Stimulated activated CD4-positive, alpha-beta T cell treated with anti-CD3 and anti-CD28 coated beads, Interleukin-15, amount 100 ng/mL, for 24 hours (primary cell): Measurements from ENCODE around the gene ZNF493.

Source experiments
- DNase-seq: peaks from one replicate; pipeline ENCODE4 v3.0.0-alpha.2; 2020

ZNF493 gene

DNA sequence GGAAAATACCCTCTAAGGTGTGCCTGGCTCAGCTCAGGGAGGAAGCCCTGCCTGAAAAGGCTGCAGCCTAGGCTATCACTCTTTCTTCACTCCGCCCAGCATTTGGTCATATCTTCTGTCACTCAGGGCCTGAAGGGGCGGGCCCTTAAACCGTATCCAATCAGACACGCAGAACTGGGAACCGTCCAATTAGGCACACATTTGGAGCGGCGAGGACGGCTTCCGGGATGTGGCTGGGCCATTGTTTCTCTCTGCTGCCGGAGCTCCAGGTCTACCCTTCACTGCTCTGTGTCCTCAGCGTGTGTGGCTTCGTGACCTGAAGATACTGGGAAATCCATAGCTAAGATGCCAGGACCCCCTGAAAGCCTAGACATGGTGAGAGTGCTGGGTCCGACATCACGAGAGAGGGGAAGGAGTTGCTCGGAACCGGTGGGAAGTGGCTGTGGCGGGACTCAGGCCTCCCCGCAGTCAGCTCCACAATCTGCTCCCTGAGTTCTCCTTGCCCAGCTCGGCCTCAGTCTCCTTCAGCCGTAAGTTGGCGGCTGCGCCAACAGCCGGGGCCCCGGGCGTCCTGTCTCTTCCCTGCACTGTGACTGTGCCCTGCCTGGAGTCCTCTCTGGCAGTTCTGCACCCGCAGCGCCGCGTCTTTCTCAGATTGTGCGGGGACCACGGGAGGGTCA, at the start of gene ZNF493:
TSS of gene ZNF493 (plus strand) at position 241 of the 680 bp plus-strand sequence. CDS start at position 346, 105 bp downstream.
- peak; percentile 93 for DNase-seq

DNA sequence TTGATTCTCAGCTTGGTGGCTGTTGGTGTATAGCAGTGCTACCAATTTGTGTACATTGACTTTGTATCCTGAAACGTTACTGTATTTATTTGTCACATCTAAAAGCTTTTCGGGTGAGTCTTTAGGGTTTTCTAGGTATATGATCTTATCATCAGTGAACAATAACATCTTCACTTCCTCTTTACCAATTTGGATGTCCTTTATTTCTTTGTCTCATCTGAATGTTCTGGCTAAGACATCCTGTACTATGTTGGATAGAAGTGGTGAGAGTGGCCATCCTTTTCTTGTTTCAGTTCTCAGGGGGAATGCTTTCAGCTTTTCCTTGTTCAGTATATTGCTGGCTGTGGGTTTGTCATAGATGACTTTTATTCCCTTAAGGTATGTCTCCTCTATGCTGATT, 44.1 kb upstream of the ZNF493 start:
- no peak for DNase-seq

DNA sequence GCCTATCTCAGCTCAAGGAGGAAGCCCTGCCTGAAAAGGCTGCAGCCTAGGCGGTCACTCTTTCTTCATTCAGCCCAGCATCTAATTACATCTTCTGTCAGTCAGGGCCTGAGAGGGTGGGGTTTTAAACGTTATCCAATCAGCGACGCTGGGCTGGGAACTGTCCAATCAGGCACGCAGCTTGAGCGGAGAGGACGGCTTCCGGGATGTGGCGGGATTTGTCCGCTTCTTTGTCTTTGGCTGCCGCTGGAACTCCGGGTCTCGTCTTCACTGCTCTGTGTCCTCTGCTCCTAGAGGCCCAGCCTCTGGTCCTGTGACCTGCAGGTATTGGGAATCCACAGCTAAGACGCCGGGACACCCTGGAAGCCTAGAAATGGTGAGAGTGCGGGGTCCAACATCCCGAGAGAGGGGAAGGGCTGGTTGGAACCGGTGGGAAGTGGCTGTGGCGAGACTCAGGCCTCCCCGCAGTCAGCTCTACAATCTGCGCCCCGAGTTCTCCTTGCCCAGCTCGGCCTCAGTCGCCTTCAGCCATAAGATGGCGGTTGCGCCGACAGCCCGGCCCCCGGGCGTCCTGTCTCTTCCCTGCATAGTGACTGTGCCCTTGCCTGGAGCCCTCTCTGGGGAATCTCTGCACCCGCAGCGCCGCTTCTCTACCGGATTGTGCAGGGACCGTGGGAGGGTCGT, 38.0 kb upstream of the ZNF493 start, which contains the start of gene ZNF738:
TSS of gene ZNF738 (plus strand) at position 233 of the 684 bp plus-strand sequence. CDS start at position 374, 141 bp downstream.
- DNase-seq, result peak; percentile 90

DNA sequence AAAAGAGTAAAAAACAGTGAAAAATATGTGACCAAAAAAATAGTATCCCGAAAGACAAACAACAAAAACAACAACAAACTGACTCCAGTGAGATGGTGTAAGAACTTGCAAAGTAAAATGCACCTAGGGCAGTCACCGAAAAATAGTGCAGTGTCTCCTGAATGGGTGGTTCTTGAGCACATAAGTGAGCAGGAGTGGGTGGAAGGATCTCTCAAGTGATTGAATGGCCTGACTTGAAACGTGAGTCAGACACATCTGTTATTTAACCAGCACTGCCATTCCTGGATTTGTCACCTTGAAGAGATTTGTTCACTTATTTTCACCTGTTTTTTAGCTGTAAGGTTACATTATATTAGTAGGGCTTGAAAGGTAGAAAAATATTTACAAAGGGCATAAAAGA, 34.6 kb upstream of the ZNF493 start:
- no peak for DNase-seq

DNA sequence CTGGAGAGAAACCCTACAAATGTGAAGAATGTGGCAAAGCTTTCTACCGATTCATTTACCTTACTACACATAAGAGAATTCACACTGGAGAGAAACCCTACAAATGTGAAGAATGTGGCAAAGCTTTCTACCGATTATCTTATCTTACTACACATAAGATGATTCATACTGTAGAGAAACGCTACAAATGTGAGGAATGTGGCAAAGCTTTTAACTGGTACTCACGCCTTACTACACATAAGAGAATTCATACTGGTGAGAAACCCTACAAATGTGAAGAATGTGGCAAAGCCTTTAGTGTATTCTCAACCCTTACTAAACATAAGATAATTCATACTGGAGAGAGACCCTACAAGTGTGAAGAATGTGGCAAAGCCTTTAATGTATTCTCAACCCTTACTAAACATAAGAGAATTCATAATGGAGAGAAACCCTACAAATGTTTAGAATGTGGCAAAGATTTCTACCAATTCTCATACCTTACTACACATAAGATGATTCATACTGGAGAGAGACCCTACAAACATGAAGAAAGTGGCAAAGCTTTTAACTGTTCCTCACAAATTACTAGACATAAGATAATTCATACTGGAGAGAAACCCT, 12.9 kb upstream of the ZNF493 start:
- DNase-seq, result no peak

DNA sequence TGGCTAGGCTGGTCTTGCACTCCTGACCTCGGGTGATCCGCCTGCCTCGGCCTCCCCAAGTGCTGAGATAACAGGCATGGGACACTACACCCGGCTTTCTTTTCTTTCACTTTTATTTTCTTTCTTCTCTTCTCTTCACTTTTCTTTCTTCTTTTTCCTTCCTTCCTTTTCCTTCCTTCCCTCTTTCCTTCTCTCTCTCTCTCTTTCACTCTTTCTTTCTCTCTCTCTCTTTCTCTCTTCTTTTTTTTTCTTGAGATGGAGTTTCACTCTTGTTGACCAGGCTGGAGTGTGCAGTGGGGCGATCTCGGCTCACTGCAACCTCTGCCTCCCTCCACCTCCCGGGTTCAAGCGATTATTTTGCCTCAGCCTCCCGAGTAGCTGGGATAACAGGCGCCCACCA, 812 bp upstream of the ZNF493 start:
- no peak for DNase-seq

DNA sequence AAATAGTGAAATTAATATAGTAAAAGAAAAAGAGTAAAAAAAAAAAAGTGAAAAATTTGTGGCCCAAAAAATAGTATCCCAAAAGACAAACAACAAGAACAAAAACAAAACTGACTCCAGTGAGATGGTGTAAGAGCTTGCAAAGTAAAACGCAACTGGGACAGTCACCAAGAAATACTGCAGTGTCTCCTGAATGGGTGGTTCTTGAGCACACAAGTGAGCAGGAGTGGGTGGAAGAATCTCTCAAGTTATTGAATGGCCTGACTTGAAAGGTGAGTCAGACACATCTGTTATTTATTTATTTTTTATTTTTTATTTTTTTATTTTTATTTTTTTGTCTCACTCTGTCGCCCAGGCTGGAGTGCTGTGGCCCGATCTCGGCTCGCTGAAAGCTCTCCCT, 1.9 kb downstream of the ZNF493 start:
- DNase-seq, result no peak

DNA sequence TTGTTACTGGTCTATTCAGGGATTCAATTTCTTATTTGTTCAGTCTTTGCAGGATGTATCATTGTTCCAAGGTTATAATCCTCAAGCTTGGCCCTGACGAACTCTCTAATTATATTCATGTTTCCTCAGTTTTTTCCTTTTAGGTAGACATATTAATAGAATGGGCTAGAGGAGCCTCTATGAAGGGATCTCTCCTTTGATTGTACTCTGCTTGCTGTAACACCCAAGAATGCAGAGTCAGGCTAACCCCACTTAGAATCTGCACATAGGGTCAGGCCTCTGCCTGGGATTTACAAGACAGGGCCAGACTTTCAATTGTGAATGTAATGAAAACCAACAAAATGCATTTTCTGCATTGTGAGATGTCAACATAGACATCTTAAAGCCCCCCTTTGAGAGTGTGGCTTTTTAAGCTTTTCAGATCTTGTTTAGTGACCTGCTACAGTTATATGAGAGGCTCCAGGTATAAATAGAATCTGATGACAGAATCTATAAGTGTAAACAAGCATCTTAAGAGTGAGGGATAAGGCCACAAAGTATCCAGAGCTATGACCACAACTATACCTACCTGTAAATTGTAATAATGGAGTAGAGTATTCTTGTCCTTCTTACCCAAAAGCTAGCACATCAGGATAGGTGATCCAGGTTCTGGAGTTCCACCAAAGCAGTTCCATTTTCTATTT, 5.5 kb downstream of the ZNF493 start:
- DNase-seq, result no peak

DNA sequence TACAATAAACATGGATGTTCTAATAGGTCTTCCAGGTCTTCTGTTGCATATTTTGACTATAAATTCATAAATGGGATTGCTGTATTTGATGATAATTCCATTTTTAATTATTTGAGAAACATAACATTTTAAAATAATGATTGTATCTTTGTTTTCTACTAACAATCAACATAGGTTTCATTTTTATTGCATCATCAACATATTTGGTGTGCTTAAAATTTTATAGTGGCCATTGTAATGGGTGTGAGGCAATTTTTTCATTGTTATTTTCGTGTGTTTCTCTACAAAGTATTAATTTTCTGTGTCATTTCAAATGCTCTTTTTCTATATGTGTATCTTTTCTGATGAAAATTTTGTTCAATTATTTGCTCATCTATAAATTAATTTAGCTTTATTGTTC, 13.2 kb downstream of the ZNF493 start:
- no peak for DNase-seq

DNA sequence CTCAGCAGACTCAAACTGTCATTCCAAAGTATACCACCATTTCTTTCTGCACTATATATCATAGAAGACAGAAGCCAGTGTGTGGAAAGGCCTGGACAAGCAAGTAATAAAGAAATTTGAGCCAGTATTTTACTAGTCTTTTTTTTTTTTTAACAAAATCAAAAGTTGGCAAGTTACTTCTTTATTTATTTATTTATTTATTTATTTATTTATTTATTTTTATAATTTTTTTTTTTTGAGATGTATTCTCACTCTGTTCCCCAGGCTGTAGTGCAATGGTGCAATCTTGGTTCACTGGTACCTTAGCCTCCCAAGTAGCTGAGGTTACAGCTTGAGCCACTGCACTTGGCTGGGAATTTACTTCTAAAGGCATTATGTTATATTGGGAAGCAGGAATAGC, 25.3 kb downstream of the ZNF493 start:
- no peak for DNase-seq

DNA sequence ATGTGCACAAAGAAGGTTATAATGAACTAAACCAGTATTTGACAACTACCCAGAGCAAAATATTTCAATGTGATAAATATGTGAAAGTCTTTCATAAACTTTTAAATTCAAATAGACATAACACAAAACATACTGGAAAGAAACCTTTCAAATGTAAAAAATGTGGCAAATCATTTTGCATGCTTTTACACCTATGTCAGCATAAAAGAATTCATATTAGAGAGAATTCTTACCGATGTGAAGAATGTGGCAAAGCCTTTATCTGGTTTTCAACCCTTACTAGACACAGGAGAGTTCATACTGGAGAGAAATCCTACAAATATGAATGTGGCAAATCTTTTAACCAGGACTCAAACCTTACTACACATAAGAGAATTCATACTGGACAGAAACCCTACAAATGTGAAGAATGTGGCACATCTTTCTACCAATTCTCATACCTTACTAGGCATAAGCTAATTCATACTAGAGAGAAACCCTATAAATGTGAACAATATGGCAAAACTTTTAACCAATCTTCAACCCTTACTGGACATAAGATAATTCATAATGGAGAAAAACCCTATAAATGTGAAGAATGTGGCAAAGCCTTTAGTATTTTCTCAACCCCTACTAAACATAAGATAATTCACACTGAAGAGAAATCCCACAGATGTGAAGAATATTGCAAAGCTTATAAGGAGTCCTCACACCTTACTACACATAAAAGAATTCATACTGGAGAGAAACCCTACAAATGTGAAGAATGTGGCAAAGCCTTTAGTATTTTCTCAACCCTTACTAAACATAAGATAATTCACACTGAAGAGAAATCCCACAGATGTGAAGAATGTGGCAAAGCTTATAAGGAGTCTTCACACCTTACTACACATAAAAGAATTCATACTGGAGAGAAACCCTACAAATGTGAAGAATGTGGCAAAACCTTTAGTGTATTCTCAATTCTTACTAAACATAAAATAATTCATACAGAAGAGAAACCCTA, 26.4 kb downstream of the ZNF493 start:
- DNase-seq, result no peak

DNA sequence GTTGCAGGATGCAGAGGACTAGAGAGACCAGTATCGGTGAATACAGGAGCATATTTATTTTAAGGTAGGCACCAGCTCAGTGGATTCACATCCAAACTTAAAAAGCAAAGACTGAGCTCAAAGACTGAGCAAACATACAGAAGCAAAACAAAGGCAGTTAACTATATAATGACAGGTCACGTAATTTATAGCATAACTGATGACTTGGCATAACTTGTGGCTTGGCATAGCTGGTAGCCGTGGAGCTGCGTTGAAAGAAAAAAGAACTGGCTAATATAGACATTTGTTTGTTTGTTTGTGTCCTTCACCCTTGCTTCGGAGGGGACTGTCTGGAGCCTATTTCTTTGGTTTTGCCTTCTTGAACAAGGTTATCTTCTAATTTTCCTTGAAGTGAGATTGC, 33.7 kb downstream of the ZNF493 start:
- no peak for DNase-seq

DNA sequence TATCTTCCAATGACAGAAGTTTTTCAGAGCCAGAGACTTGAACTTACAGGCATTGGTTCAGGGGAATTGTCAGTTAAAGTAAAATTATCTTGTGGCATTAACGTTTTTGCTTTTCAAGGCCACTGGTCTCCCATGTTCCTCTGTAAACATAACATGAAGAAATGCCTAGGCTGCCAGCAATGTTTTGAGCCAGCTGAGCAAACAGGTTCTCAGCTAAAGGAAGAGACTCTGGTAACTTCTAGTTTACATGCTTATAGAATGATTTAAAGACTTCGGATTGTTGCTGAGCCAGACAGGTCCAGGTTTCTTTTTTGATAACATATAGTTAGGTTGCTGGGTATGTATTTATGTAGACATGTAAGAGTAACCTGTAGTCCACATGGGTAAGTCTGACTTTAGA, 35.7 kb downstream of the ZNF493 start:
- no peak for DNase-seq

DNA sequence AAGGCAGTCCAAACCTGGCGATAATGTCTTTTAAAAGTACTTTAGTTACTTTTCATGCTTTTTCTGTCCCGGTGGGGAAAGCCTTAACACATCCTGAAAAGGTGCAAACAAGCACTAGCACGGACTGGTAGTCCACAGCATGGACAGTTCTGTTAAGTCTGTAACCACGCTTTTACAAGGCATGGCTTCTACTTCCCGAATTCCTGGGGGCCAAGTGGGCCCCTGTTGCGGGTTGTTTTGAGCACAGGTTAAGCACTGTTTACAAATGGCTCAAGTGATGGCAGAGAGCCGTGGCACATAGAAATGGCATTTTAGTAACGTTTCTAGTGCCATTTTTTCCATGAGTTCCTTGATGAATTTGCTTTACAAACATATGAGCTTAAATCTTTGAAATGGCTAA, 37.6 kb downstream of the ZNF493 start:
- no peak for DNase-seq

DNA sequence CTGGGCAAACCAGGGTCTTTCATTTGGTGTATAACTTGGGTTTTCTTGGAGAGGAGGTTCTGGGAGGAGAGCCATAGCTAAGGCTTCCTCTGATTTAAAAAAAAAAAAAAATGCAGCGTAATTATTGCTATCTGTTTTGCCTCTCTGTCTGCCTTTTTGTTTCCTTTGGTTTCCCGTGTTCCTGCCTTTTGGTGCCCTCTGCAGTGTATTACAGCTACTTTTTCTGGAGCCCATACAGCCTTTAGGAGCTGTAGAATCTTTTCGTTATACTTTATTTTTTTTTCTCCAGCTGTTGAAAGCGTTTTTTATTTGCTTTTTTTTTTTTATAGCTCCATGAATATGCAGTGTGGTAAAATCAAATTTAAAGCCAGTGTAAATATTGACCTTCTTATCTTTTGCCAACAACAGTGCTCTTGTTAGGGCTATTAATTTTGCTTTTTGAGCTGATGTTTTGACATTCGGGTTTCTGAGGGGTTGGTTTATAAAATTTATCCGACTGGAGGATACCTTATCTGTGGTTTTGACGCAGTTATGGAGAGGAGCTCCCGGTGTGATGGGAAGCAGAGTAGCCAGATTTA, 38.1 kb downstream of the ZNF493 start:
- DNase-seq, result no peak

DNA sequence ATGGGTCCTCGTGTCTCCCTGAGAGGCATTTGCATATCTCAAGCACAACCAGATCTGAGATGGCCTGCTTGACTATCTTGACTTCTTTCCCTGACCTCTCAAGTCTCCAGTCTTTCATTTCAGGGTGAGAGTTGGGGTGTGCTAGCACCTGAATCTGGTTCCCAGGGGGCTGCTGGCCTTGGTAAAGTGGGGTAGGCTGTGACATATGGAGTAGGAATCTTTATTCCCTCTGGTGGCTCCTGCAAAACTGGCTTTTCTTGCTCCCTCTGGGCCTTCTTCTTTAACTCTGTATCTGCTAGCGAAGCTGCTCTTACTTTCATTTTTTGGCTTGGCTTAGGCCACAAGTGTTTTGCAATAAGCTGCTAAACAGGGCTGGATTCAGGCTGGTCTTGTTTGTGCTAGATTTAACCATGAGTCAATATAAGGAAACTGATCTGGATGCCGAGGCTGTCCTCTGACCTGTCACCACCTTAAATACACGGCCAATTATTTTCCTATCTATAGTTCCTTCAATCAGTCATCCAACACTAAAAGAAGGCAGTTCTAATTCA, 42.3 kb downstream of the ZNF493 start:
- DNase-seq, result no peak

DNA sequence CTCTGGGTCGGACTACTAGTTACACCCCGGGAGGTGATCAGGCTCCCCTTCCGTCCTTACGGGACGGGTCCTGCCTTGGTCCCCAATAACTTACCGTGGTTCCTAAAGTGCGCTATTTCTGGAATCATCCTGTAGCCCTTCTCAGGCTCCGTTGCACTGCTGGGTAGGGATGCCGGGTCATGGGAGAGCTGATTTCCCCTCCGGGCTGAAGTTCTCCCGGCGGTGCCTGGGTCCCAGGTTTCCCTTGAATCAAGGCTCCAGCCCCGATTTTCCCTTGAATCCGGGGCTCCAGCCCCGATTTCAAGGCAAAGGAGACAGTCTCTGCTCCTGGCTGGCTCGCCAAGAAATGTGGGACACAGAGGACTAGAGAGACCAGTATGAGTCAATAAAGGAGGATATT, 43.4 kb downstream of the ZNF493 start:
- DNase-seq, result no peak

DNA sequence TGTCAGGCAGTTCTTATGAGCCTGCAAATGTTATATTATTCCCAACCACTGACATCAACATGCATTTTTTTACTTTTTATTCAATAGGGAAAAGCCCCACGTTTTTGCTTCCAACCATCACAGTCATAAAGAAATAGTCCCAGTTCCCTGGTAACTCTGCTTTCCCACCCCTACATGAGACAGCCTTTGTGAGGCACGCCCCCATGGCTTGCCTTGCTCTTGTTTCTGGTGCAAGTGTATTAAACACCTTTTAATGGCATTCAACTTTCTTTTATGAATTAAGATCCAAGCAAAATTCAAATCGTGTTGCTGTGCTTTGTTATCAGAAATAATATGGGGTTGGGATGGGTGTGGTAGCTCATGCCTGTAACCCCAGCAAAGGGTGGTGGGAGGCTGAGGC, 54.3 kb downstream of the ZNF493 start:
- no peak for DNase-seq

DNA sequence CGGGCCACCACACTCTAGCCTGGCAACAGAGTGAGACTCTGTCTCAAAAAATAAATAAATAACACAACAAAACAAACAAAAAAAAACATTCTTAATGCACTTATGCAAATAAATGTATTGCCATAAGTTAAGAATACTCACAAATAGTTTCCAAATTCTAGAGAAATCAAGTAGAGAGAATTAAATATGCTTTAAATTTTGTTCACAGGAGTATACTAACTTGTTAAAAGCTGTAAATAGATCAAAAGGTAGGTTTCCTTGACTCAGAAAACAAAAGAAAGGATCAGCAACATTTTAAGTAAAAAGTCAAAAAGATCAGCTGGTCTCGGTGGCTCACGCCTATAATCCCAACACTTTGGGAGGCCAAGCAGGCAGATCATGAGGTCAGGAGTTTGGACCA, 58.0 kb downstream of the ZNF493 start:
- DNase-seq, result no peak

DNA sequence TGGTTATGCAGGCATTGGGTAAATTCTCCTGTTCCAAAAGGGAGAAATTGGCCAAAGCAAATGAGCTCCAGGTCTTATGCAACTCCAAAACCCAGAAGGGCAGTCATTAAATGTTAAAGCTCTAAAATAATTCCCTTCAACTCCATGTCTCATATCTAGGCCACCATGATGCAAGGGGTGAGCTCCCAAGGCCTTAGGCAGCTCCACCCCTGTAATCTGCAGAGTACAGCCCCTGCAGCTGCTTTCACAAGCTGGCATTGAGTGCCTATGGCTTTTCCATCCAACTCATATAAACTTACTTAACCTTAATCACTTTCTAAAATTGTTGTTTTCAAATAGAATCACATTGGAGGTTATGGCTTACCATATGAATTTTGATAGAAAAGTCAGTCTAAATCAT, 63.8 kb downstream of the ZNF493 start:
- no peak for DNase-seq

DNA sequence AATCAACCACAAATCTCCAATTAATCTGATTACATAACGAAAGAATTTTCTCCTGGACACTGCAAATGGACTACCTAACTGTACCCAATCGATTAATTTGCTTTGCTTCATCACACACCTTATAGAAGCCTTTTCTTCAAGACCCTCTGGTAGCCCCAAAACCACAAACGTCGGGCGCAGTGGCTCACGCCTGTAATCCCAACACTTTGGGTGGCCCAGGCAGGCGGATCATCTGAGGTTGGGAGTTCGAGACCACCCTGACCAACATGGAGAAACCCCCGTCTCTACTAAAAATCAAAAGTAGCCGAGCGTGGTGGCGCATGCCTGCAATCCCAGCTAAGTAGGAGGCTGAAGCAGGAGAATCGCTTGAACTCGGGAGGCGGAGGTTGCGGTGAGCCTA, 65.6 kb downstream of the ZNF493 start:
- DNase-seq, result no peak
